ENCODE data around the gene PIKFYVE. TPM values are rescaled to one million over a fixed set of nuclear protein-coding genes. Genes with fewer than 3 reads are reported as not detected.
A peak's percentile ranks its signal among the peaks of the same experiment; 100 is the strongest.

Gene PIKFYVE
- total and polyA plus RNA-seq, 5 donors from 2014 or later: 5.2 to 43.5 (median 6.4) TPM

- DNase-seq (no peak), ATAC-seq (ENCODE audit: low read depth in 2 of 2) (no peak)
- Histone ChIP-seq H3K36me3 (ENCODE audit: control insufficient read depth, insufficient read depth, low read length) (peaks cover 19% of the 10 kb centered on the region), H3K27me3 (ENCODE audit: control insufficient read depth, insufficient read depth, low read length) (no peaks in the 10 kb centered on the region), H3K4me3 (ENCODE audit: low read depth, low read length) (peak overlapping the region; percentile 44), H3K4me1 (ENCODE audit: control insufficient read depth, insufficient read depth, low read length, poor library complexity, severe bottlenecking) (peaks cover 44% of the 10 kb centered on the region), H3K27ac (ENCODE audit: insufficient read depth, low read length, poor library complexity, severe bottlenecking) (peak overlapping the region; percentile 29), H3K9me3 (ENCODE audit: control insufficient read depth in 2 of 2, low read length in 2 of 2) (no peaks in the 10 kb centered on the region)
- Mint-ChIP-seq H3K27ac (peak overlapping the region; percentile 85 to 95 (median 89)), H3K27me3 (peaks cover 6% of the 10 kb centered on the region), H3K4me3 (peak overlapping the region; percentile 92 to 99 (median 98)), H3K36me3 (peaks cover 13% of the 10 kb centered on the region), H3K9me3 (no peaks in the 10 kb centered on the region), H3K4me1 (peaks cover 13 to 69% (median 42%) of the 10 kb centered on the region in 4 donors)
Observed at GRCh38 chr2:208268156-208268952, 2.3 kb downstream of the PIKFYVE start.

- Mint-ChIP-seq H3K36me3 (peaks cover 19% of the 10 kb centered on the region), H3K4me3 (peak overlapping the region in 3 of 4 donors; percentile 11 to 85 (median 35)), H3K4me1 (peaks cover 13 to 67% (median 43%) of the 10 kb centered on the region in 4 donors), H3K9me3 (no peaks in the 10 kb centered on the region), H3K27ac (peak overlapping the region in 1 of 3 donors; percentile 64), H3K27me3 (peaks cover 6% of the 10 kb centered on the region)
- H3K27me3 ChIP-seq (ENCODE audit: control insufficient read depth, insufficient read depth, low read length): no peaks in the 10 kb centered on the region
- H3K4me1 ChIP-seq (ENCODE audit: control insufficient read depth, insufficient read depth, low read length, poor library complexity, severe bottlenecking): peaks cover 44% of the 10 kb centered on the region
- H3K27ac ChIP-seq (ENCODE audit: insufficient read depth, low read length, poor library complexity, severe bottlenecking): peak overlapping the region; percentile 19
- ATAC-seq (ENCODE audit: low read depth in 2 of 2) (no peak), DNase-seq (no peak)
- peaks cover 27% of the 10 kb centered on the region for H3K36me3 ChIP-seq (ENCODE audit: control insufficient read depth, insufficient read depth, low read length)
- peak overlapping the region; percentile 23 for H3K4me3 ChIP-seq (ENCODE audit: low read depth, low read length)
- H3K9me3 ChIP-seq (ENCODE audit: control insufficient read depth in 2 of 2, low read length in 2 of 2): no peaks in the 10 kb centered on the region
Observed at GRCh38 chr2:208269091-208269490, 3.0 kb downstream of the PIKFYVE start.

GRCh38 chr2:208274748-208275147 lies 8.7 kb downstream of the PIKFYVE start:
- peak overlapping the region in 1 of 3 donors; percentile 53 for H3K27ac Mint-ChIP-seq

GRCh38 chr2:208278549-208278948 lies 12.5 kb downstream of the PIKFYVE start:
- Mint-ChIP-seq H3K9me3 (peaks cover 0 to 8% (median 0%) of the 10 kb centered on the region in 7 donors), H3K27me3 (no peaks in the 10 kb centered on the region), H3K4me3 (no peak overlapping the region), H3K36me3 (peaks cover 87% of the 10 kb centered on the region), H3K27ac (no peak overlapping the region), H3K4me1 (peaks cover 45 to 52% (median 47%) of the 10 kb centered on the region in 4 donors)
- Histone ChIP-seq H3K27me3 (ENCODE audit: control insufficient read depth, insufficient read depth, low read length) (no peaks in the 10 kb centered on the region), H3K4me1 (ENCODE audit: control insufficient read depth, insufficient read depth, low read length, poor library complexity, severe bottlenecking) (no peaks in the 10 kb centered on the region), H3K9me3 (ENCODE audit: control insufficient read depth in 2 of 2, low read length in 2 of 2) (no peaks in the 10 kb centered on the region), H3K36me3 (ENCODE audit: control insufficient read depth, insufficient read depth, low read length) (peaks cover 93% of the 10 kb centered on the region), H3K4me3 (ENCODE audit: low read depth, low read length) (no peak overlapping the region), H3K27ac (ENCODE audit: insufficient read depth, low read length, poor library complexity, severe bottlenecking) (no peak overlapping the region)
- ATAC-seq (ENCODE audit: low read depth in 2 of 2): no peak
- DNase-seq: no peak

More at GRCh38 chr2:208274748-208275147, 8.7 kb downstream of the PIKFYVE start:
- no peaks in the 10 kb centered on the region for H3K9me3 ChIP-seq (ENCODE audit: control insufficient read depth in 2 of 2, low read length in 2 of 2)
- peak overlapping the region in 1 of 4 donors; percentile 37 for H3K4me3 Mint-ChIP-seq
- peaks cover 81% of the 10 kb centered on the region for H3K36me3 ChIP-seq (ENCODE audit: control insufficient read depth, insufficient read depth, low read length)
- peaks cover under 1% of the 10 kb centered on the region for H3K4me1 ChIP-seq (ENCODE audit: control insufficient read depth, insufficient read depth, low read length, poor library complexity, severe bottlenecking)
- peaks cover 70% of the 10 kb centered on the region for H3K36me3 Mint-ChIP-seq
- ATAC-seq (ENCODE audit: low read depth in 2 of 2) (no peak), DNase-seq (no peak)
- H3K27me3 Mint-ChIP-seq: no peaks in the 10 kb centered on the region
- H3K9me3 Mint-ChIP-seq: peaks cover 0 to 8% (median 0%) of the 10 kb centered on the region in 7 donors
- H3K4me3 ChIP-seq (ENCODE audit: low read depth, low read length): no peak overlapping the region
- no peak overlapping the region for H3K27ac ChIP-seq (ENCODE audit: insufficient read depth, low read length, poor library complexity, severe bottlenecking)
- H3K4me1 Mint-ChIP-seq: peaks cover 33 to 54% (median 35%) of the 10 kb centered on the region in 4 donors
- no peaks in the 10 kb centered on the region for H3K27me3 ChIP-seq (ENCODE audit: control insufficient read depth, insufficient read depth, low read length)

GRCh38 chr2:208279236-208279635 lies 13.2 kb downstream of the PIKFYVE start:
- DNase-seq (no peak), ATAC-seq (ENCODE audit: low read depth in 2 of 2) (no peak)
- H3K27ac Mint-ChIP-seq: peak overlapping the region in 1 of 3 donors; percentile 37
- peaks cover 0 to 8% (median 0%) of the 10 kb centered on the region in 7 donors for H3K9me3 Mint-ChIP-seq
- no peak overlapping the region for H3K4me3 Mint-ChIP-seq
- H3K4me3 ChIP-seq (ENCODE audit: low read depth, low read length): no peak overlapping the region
- H3K36me3 Mint-ChIP-seq: peaks cover 84% of the 10 kb centered on the region
- no peaks in the 10 kb centered on the region for H3K27me3 Mint-ChIP-seq
- peaks cover 43 to 51% (median 45%) of the 10 kb centered on the region in 4 donors for H3K4me1 Mint-ChIP-seq
- H3K36me3 ChIP-seq (ENCODE audit: control insufficient read depth, insufficient read depth, low read length): peaks cover 87% of the 10 kb centered on the region
- no peaks in the 10 kb centered on the region for H3K9me3 ChIP-seq (ENCODE audit: control insufficient read depth in 2 of 2, low read length in 2 of 2)
- H3K27me3 ChIP-seq (ENCODE audit: control insufficient read depth, insufficient read depth, low read length): no peaks in the 10 kb centered on the region
- no peaks in the 10 kb centered on the region for H3K4me1 ChIP-seq (ENCODE audit: control insufficient read depth, insufficient read depth, low read length, poor library complexity, severe bottlenecking)
- no peak overlapping the region for H3K27ac ChIP-seq (ENCODE audit: insufficient read depth, low read length, poor library complexity, severe bottlenecking)

GRCh38 chr2:208280234-208280633 lies 14.2 kb downstream of the PIKFYVE start:
- Mint-ChIP-seq H3K4me3 (no peak overlapping the region), H3K36me3 (peaks cover 78% of the 10 kb centered on the region), H3K27me3 (no peaks in the 10 kb centered on the region), H3K9me3 (peaks cover 0 to 8% (median 0%) of the 10 kb centered on the region in 7 donors), H3K27ac (peak overlapping the region in 2 of 3 donors; percentile 6 to 63), H3K4me1 (peaks cover 39 to 45% (median 43%) of the 10 kb centered on the region in 4 donors)
- ATAC-seq (ENCODE audit: low read depth in 2 of 2) (no peak), DNase-seq (no peak)
- no peaks in the 10 kb centered on the region for H3K4me1 ChIP-seq (ENCODE audit: control insufficient read depth, insufficient read depth, low read length, poor library complexity, severe bottlenecking)
- no peaks in the 10 kb centered on the region for H3K27me3 ChIP-seq (ENCODE audit: control insufficient read depth, insufficient read depth, low read length)
- H3K4me3 ChIP-seq (ENCODE audit: low read depth, low read length): no peak overlapping the region
- no peak overlapping the region for H3K27ac ChIP-seq (ENCODE audit: insufficient read depth, low read length, poor library complexity, severe bottlenecking)
- no peaks in the 10 kb centered on the region for H3K9me3 ChIP-seq (ENCODE audit: control insufficient read depth in 2 of 2, low read length in 2 of 2)
- peaks cover 84% of the 10 kb centered on the region for H3K36me3 ChIP-seq (ENCODE audit: control insufficient read depth, insufficient read depth, low read length)

- H3K9me3 ChIP-seq (ENCODE audit: control insufficient read depth in 2 of 2, low read length in 2 of 2): no peaks in the 10 kb centered on the region
- no peak overlapping the region for H3K27ac ChIP-seq (ENCODE audit: insufficient read depth, low read length, poor library complexity, severe bottlenecking)
- Mint-ChIP-seq H3K27ac (peak overlapping the region in 2 of 3 donors; percentile 2 to 63), H3K36me3 (peaks cover 77% of the 10 kb centered on the region), H3K9me3 (peaks cover 0 to 8% (median 0%) of the 10 kb centered on the region in 7 donors), H3K4me3 (no peak overlapping the region), H3K4me1 (peaks cover 36 to 47% (median 42%) of the 10 kb centered on the region in 4 donors), H3K27me3 (no peaks in the 10 kb centered on the region)
- peaks cover 81% of the 10 kb centered on the region for H3K36me3 ChIP-seq (ENCODE audit: control insufficient read depth, insufficient read depth, low read length)
- H3K4me3 ChIP-seq (ENCODE audit: low read depth, low read length): no peak overlapping the region
- H3K4me1 ChIP-seq (ENCODE audit: control insufficient read depth, insufficient read depth, low read length, poor library complexity, severe bottlenecking): no peaks in the 10 kb centered on the region
- ATAC-seq (ENCODE audit: low read depth in 2 of 2): no peak
- peak in 1 of 3 donors; percentile 10 for DNase-seq
- no peaks in the 10 kb centered on the region for H3K27me3 ChIP-seq (ENCODE audit: control insufficient read depth, insufficient read depth, low read length)
Observed at GRCh38 chr2:208280933-208281332, 14.9 kb downstream of the PIKFYVE start.

All from CD4-positive, CD25-positive, alpha-beta regulatory T cell (primary cell).